ENCODE data around the gene NT5DC3.

The NT5DC3 gene

DNA sequence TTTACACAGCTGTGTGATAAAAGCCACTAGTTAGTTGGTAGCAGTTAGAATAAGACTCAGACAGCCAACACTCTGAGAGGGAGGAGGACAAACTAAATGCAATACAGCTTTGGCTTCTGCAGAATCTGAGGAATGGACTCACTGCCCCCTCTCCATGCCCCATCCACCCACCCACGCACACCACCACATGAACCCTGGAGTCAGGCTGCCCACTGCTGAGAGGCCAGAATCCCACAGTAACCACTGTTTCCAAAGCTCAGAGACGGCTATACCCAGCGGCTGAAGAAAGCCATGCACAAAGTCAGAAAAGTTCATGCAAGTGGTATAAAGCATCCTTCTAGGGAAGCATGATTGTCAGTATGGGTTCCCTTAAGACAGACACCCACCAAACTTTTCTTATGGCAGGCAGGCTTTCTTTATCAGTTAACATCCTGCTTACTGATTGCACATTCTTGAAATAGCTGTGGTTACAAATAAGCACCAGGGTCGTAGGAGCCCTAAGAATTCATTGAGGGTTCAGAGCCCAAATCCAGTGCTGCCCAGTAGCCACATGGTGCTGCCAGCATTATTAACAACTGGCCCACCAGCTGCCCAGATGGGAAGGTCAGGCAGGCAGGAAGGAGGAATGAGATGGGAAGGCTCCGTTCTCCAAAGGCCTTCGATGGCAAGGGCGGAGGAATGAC, 61.5 kb downstream of the NT5DC3 start:
- peaks cover 64% of the 10 kb centered on the region for H3K36me3 ChIP-seq (ENCODE audit: insufficient read depth, low read length)

DNA sequence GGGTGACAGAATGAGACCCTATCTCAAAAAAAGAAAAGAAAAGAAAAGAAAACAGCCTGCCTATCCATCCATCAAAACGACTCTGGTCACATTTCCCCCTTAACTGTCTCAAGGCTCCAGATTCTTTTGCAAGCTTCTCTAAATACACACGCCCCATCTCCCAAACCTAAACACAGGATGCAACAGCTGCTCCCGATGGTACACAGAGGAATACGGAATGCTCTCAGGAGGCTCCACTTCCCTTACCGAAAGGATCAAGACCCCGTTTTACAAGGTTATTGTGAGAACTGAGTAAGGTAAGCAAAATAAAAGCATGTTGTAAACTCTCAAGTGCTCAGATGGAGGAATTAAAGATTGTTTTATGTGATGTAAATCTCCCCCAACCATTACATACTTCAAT, 62.3 kb downstream of the NT5DC3 start:
- Histone ChIP-seq H3K4me3 (ENCODE audit: low read length) (no peak overlapping the region), H3K27me3 (ENCODE audit: insufficient read depth, low read length) (no peaks in the 10 kb centered on the region), H3K27ac (ENCODE audit: low read depth, low read length) (no peak overlapping the region), H3K9ac (ENCODE audit: low read depth, low read length) (no peak overlapping the region), H3K4me1 (ENCODE audit: insufficient read depth, low read length) (no peaks in the 10 kb centered on the region), H3K36me3 (ENCODE audit: insufficient read depth, low read length) (peaks cover 57% of the 10 kb centered on the region), H3K9me3 (ENCODE audit: insufficient read depth, low read depth, low read length) (no peaks in the 10 kb centered on the region)
- whole genome bisulfite sequencing: 91% methylated on average over 6 of the region's 6 CpGs

More for the DNA sequence above, 61.5 kb downstream of the NT5DC3 start:
- no peak overlapping the region for H3K9ac ChIP-seq (ENCODE audit: low read depth, low read length)
- no peaks in the 10 kb centered on the region for H3K27me3 ChIP-seq (ENCODE audit: insufficient read depth, low read length)
- no peak overlapping the region for H3K4me3 ChIP-seq (ENCODE audit: low read length)
- H3K9me3 ChIP-seq (ENCODE audit: insufficient read depth, low read depth, low read length): no peaks in the 10 kb centered on the region
- WGBS: 92% methylated on average over 7 of the region's 7 CpGs
- no peaks in the 10 kb centered on the region for H3K4me1 ChIP-seq (ENCODE audit: insufficient read depth, low read length)
- H3K27ac ChIP-seq (ENCODE audit: low read depth, low read length): peak overlapping the region; percentile 40; the same call in 1 of the 2 replicates

DNA sequence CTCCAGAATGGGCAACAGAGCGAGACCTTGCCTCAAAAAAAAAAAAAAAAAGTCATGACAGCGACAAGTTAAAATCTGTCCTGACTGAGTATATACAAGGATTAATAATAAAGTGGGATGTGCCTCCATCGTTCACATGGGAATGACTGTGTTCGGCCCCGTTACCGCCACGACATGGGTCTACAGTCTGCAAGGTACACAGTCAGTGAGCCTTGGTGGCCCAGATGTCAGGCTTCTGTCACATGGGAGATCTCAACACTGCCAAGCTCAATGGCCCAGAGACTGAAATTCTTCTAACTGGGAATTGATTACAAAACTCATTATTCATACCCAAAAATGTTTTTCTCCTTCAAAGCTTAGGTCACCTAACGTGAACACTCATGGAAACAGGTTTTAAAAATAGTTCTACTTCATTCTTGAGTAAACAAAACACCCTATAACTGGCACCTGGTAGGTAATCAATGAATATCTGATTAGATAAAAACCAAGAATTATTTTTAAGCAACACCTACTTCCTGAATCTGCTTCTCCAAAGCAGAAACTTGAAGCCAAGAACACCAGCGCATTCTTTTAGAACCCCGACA, 66.0 kb downstream of the NT5DC3 start:
- WGBS: 95% methylated on average over 10 of the region's 10 CpGs
- Histone ChIP-seq H3K9me3 (ENCODE audit: insufficient read depth, low read depth, low read length) (no peaks in the 10 kb centered on the region), H3K27ac (ENCODE audit: low read depth, low read length) (no peak overlapping the region), H3K27me3 (ENCODE audit: insufficient read depth, low read length) (no peaks in the 10 kb centered on the region), H3K4me3 (ENCODE audit: low read length) (no peak overlapping the region), H3K4me1 (ENCODE audit: insufficient read depth, low read length) (no peaks in the 10 kb centered on the region), H3K9ac (ENCODE audit: low read depth, low read length) (no peak overlapping the region), H3K36me3 (ENCODE audit: insufficient read depth, low read length) (peaks cover 45% of the 10 kb centered on the region)

DNA sequence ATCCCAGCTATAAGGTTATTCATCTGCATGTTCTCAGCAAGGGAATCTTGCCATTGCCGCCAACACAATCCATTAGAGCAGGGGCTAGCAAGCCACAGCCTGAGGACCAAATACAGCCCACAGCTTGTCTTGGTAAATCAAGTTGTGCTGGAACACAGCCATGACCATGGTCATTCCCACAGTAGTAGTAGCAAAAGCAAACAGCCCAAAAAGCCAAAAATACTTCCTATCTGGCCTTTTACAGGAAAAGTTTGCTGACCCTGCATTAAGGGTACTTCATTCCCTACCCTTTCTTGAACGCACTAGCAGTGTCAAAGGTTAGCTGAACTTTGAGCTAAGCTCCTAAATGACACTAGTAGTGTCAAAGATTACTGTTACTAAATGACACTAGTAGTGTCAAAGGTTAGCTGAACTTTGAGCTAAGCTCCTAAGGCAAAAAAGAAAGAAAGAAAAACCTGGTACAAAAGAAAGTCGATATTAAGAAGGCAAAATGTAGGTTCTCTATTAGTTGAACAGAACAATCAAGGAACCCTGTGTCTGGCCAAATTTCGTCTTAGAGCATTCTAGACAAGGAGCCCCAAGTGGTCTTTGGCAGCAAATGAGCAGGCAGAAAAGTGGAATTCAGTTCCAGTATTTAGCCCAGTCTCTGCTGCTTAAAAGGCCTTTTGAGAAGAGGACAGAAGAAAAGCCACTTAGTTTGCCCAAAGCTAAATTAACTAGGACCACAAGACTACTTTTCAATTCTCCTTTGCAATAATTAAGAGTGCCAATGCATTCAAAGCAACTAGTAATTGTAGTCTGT, 67.7 kb downstream of the NT5DC3 start:
- H3K36me3 ChIP-seq (ENCODE audit: insufficient read depth, low read length): peaks cover 32% of the 10 kb centered on the region
- 91% methylated on average over 4 of the region's 4 CpGs for WGBS

DNA sequence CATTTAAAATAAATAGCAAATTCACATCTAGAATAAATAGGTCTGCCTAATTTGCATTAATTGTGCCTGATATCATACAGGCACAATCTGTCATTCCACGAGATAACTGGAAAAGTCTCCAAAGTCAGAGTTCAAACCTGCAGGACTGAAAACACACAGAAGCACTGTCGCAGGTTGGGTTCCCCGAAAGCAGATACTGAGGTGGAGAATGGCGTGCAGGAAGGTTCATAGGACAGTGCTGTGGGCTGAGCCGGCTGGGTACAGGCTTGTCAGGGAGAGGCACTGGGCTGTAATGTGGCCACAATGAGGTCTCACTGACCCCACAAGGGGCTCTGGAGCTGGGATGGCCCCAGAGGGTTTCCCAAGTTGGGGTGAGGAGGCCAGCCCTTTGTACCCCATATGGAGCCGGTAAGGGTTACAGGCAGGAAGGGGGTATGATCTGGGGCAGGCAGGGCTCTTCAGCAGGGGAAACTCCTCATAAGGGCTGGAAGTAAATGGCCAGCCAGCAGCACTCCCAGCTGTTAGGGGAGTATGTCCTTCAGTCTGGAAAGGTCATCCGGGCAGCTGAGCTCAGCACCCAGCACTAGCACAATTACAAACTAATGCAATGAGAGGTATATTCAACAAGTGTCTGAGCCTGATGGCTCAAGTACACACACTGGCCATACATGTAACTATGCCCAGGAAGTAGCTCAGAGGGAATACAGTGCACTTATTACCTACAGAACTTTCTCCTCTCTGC, 68.5 kb downstream of the NT5DC3 start:
- Histone ChIP-seq H3K27me3 (ENCODE audit: insufficient read depth, low read length) (no peaks in the 10 kb centered on the region), H3K4me1 (ENCODE audit: insufficient read depth, low read length) (peaks cover 16% of the 10 kb centered on the region), H3K9ac (ENCODE audit: low read depth, low read length) (no peak overlapping the region), H3K27ac (ENCODE audit: low read depth, low read length) (no peak overlapping the region), H3K36me3 (ENCODE audit: insufficient read depth, low read length) (peaks cover 27% of the 10 kb centered on the region), H3K9me3 (ENCODE audit: insufficient read depth, low read depth, low read length) (no peaks in the 10 kb centered on the region), H3K4me3 (ENCODE audit: low read length) (no peak overlapping the region)
- whole genome bisulfite sequencing: 92% methylated on average over 7 of the region's 7 CpGs

More for the DNA sequence above, 67.7 kb downstream of the NT5DC3 start:
- H3K4me1 ChIP-seq (ENCODE audit: insufficient read depth, low read length): peaks cover 16% of the 10 kb centered on the region
- no peak overlapping the region for H3K4me3 ChIP-seq (ENCODE audit: low read length)
- no peaks in the 10 kb centered on the region for H3K9me3 ChIP-seq (ENCODE audit: insufficient read depth, low read depth, low read length)
- no peak overlapping the region for H3K27ac ChIP-seq (ENCODE audit: low read depth, low read length)
- no peak overlapping the region for H3K9ac ChIP-seq (ENCODE audit: low read depth, low read length)
- H3K27me3 ChIP-seq (ENCODE audit: insufficient read depth, low read length): no peaks in the 10 kb centered on the region

DNA sequence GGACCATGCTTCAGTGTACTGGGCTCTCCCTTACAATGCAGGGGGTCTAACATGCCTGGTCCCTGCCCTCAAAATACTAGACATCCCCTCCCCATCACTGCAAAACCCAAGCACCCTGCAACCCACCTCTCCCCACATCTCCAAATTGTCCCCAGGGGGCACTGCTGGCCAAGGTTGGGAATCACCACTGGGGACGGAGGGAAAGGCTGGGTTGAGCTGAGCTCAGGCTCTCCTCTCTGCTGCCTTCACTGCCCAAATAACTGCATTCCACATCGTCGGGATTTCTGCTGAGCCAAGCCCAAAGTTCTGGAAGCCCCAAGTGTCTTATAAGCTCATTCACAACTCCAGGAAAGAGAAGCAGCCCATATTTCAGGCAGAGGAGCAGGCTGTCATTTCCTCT, 69.6 kb downstream of the NT5DC3 start:
- 52% methylated on average over 3 of the region's 3 CpGs for WGBS
- Histone ChIP-seq H3K9ac (ENCODE audit: low read depth, low read length) (no peak overlapping the region), H3K36me3 (ENCODE audit: insufficient read depth, low read length) (peaks cover 22% of the 10 kb centered on the region), H3K27me3 (ENCODE audit: insufficient read depth, low read length) (no peaks in the 10 kb centered on the region), H3K4me3 (ENCODE audit: low read length) (no peak overlapping the region), H3K9me3 (ENCODE audit: insufficient read depth, low read depth, low read length) (no peaks in the 10 kb centered on the region), H3K27ac (ENCODE audit: low read depth, low read length) (no peak overlapping the region), H3K4me1 (ENCODE audit: insufficient read depth, low read length) (peaks cover 16% of the 10 kb centered on the region)

DNA sequence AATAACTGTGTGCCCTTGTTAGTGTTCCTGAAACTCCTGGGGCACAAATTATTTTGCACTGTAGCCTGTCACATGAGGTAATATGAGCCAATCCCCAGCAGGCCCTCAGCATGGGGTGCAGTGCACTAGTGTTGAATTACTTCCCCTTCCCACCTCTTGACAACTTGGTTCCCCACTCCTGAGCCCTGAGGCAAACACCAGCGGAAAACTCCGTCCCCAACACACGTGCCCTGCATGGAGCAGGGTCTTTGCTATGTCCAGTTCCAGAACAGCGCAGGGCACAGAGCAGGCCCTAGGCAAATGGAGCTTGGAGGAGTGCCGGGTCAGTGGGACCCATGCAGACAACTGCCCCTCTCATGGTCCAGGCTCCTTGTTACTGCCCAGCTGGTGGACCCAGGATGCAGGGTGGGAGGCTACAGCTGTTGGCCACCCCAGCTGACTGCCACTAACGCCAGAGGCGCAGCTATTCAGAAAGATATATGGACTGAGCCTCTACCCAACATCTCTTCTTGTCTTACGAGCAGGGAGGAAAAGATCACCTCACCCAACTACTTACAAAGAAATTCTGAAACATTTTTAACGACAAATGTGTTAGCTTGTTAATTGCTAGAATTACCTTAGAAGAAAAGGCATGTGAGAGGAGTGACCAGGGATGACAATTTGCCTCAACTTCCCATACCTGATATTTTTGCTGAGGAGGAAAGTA, 71.6 kb downstream of the NT5DC3 start:
- peaks cover 16% of the 10 kb centered on the region; the same call in 1 of the 2 replicates for H3K36me3 ChIP-seq (ENCODE audit: insufficient read depth, low read length)
- whole genome bisulfite sequencing: 87% methylated on average over 9 of the region's 9 CpGs
- H3K4me1 ChIP-seq (ENCODE audit: insufficient read depth, low read length): peaks cover 16% of the 10 kb centered on the region
- no peak overlapping the region for H3K4me3 ChIP-seq (ENCODE audit: low read length)
- H3K27ac ChIP-seq (ENCODE audit: low read depth, low read length): no peak overlapping the region
- H3K27me3 ChIP-seq (ENCODE audit: insufficient read depth, low read length): no peaks in the 10 kb centered on the region
- no peak overlapping the region for H3K9ac ChIP-seq (ENCODE audit: low read depth, low read length)
- H3K9me3 ChIP-seq (ENCODE audit: insufficient read depth, low read depth, low read length): no peaks in the 10 kb centered on the region

DNA sequence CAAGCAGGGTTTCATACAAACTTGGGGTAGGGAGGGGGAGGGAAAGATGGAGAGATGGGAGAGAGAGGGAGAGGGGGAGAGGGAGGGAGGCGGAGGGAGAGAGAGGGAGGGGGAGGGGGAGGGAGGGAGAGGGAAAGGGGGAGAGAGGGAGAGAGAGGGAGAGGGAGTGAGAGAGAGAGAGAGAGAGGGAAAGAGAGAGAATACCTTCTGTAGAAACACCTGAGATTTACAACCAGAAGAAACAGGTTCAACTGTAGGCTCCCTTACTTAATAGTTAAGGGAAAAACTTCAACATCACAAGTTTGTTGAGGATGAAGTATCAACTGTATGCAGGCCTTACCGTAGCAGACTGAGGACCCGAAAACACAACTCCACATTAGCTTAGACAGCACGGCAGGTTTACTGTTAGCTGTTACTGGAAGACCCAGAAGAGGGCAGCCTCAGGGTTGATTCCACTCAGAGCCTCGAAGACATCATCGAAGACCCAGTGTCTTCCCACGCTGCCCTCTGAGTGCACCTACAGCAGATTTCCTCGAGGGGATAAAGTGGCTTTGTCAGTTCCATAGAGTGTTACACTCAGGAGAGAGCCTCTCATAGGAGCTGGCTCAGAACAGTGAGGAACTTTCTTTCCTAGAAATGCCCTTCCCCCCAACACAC, 72.4 kb downstream of the NT5DC3 start:
- H3K4me3 ChIP-seq (ENCODE audit: low read length): no peak overlapping the region
- peaks cover 16% of the 10 kb centered on the region for H3K4me1 ChIP-seq (ENCODE audit: insufficient read depth, low read length)
- no peak overlapping the region for H3K27ac ChIP-seq (ENCODE audit: low read depth, low read length)
- peaks cover 19% of the 10 kb centered on the region for H3K36me3 ChIP-seq (ENCODE audit: insufficient read depth, low read length)
- no peaks in the 10 kb centered on the region for H3K9me3 ChIP-seq (ENCODE audit: insufficient read depth, low read depth, low read length)
- no peaks in the 10 kb centered on the region for H3K27me3 ChIP-seq (ENCODE audit: insufficient read depth, low read length)
- no peak overlapping the region for H3K9ac ChIP-seq (ENCODE audit: low read depth, low read length)
- WGBS: 83% methylated on average over 7 of the region's 8 CpGs

DNA sequence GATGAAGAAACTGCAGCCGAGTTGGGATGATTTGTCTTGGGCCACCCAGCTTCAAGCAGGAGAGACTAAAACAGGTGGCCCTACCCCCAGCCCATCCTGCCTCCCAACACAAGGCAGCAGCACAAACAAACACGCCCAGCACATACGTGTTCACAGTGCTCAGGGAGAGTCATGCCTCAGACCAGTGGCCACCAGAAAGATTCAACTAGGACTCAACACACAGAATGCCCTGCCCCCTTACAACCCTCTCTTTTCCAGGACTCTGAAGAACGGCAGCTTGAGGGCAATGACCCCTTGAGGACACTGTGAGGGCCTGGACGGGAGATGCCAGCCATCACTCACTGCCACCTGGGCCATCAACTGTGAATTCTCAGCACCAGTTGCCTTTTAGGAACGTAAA, 75.0 kb downstream of the NT5DC3 start:
- WGBS: 93% methylated on average over 5 of the region's 6 CpGs
- H3K4me1 ChIP-seq (ENCODE audit: insufficient read depth, low read length): peaks cover 16% of the 10 kb centered on the region
- no peak overlapping the region for H3K9ac ChIP-seq (ENCODE audit: low read depth, low read length)
- H3K27me3 ChIP-seq (ENCODE audit: insufficient read depth, low read length): no peaks in the 10 kb centered on the region
- H3K9me3 ChIP-seq (ENCODE audit: insufficient read depth, low read depth, low read length): no peaks in the 10 kb centered on the region
- no peak overlapping the region for H3K4me3 ChIP-seq (ENCODE audit: low read length)
- peaks cover 15% of the 10 kb centered on the region for H3K36me3 ChIP-seq (ENCODE audit: insufficient read depth, low read length)
- H3K27ac ChIP-seq (ENCODE audit: low read depth, low read length): no peak overlapping the region

DNA sequence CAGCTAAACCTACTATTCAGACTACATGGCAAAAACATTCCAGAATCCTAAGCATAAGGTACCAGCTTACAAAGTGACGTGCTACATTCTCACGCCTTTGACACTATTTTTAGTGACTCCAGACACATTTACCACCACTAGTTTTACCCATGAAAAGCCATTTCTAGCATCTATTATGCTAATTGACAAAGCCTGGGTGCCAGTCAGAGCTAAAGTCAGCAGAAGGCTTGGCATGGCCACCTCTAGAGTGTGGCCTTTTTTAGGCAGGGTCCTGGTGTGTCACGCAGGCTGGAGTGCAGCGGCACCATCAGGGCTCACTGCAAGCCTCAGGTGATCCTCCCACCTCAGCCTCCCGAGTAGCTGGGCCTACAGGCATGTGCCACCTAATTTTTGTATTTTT, 75.7 kb downstream of the NT5DC3 start:
- no peak overlapping the region for H3K9ac ChIP-seq (ENCODE audit: low read depth, low read length)
- H3K9me3 ChIP-seq (ENCODE audit: insufficient read depth, low read depth, low read length): no peaks in the 10 kb centered on the region
- H3K27me3 ChIP-seq (ENCODE audit: insufficient read depth, low read length): no peaks in the 10 kb centered on the region
- peaks cover 12% of the 10 kb centered on the region for H3K36me3 ChIP-seq (ENCODE audit: insufficient read depth, low read length)
- WGBS: 95% methylated on average over 5 of the region's 5 CpGs
- H3K4me1 ChIP-seq (ENCODE audit: insufficient read depth, low read length): peaks cover 16% of the 10 kb centered on the region
- no peak overlapping the region for H3K4me3 ChIP-seq (ENCODE audit: low read length)
- no peak overlapping the region for H3K27ac ChIP-seq (ENCODE audit: low read depth, low read length)

Data from HUES64 (cell line).